GM19023 (cell line): ENCODE measurements around the gene RUFY4.
"Not testable (repeated sequence)": the region's sequence is repeated elsewhere in the genome, so short reads cannot be mapped to it uniquely, and the experiment has no call there.

Experiments
- ATAC-seq: cut with Tn5 transposase; IDR thresholded peaks from one replicate; pipeline ENCODE4 v1.9.1; 2021; ENCODE audit warnings: mild to moderate bottlenecking, moderate library complexity; ENCODE audit not compliant: unreplicated experiment

RUFY4 gene

DNA sequence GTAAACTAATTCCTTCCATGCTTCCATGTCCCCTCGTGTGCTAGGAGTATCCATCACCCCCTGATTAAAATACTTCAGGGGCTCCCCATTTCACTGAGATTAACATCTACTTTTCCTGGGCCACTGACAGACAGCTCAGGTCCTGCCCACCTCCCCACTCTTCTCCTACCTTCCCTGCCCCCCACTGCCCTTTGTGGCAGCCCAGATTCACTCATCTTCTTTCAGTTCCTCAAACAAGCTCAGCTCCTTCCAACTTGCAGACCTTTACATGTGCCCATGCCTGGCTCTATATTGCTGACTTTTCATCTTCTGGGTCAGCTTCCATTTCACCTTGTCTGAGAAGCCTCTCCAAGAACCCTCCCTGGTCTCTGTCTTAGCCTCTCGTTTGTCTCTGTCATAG, 12.0 kb downstream of the RUFY4 start:
- peak; percentile 84 for ATAC-seq

- no peak for ATAC-seq
Measured at GRCh38 chr2:218081695-218082094, 12.6 kb downstream of the RUFY4 start.

GRCh38 chr2:218082586-218083351, 13.7 kb downstream of the RUFY4 start:
- no peak for ATAC-seq

- ATAC-seq: no peak
Measured at GRCh38 chr2:218083352-218083676, 14.3 kb downstream of the RUFY4 start.

- ATAC-seq: no peak
Measured at GRCh38 chr2:218086478-218086877, 17.4 kb downstream of the RUFY4 start.

GRCh38 chr2:218089259-218089658, 20.2 kb downstream of the RUFY4 start:
- ATAC-seq: no peak

- ATAC-seq: no peak
Measured at GRCh38 chr2:218091746-218092145, 22.7 kb downstream of the RUFY4 start.

DNA sequence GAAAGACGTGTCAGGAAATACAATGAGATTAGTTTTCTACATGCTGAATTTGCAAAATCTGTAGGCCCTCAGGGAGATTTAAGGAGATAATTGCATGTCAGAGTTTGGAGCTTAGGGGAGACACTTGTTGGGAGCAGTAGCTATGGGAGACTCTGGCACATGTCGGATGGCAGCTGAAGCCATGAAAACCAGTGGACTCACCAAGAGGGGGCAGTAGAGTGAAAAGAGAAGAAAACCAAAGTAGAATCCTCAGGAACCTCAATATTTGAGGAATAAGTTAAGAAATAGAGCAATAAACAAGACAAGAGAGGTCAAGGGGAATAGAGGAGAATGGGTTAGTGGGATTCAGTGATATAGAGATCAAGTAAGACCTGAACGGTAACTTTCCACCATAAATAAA, 24.8 kb downstream of the RUFY4 start:
- no peak for ATAC-seq

DNA sequence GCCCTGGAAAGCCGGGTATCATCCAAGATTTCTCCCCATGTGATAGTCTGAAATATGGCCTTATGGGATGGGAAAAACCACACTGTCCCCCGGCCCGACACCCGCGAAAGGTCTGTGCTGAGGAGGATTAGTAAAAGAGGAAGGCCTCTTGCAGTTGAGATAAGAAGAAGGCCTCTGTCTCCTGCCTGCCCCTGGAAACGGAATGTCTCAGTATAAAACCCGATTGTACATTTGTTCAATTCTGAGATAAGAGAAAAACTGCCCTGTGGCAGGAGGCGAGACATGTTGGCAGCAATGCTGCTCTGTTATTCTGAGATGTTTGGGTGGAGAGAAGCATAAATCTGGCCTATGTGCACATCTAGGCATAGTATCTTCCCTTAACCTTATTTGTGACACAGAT, 26.8 kb downstream of the RUFY4 start:
- no peak for ATAC-seq

DNA sequence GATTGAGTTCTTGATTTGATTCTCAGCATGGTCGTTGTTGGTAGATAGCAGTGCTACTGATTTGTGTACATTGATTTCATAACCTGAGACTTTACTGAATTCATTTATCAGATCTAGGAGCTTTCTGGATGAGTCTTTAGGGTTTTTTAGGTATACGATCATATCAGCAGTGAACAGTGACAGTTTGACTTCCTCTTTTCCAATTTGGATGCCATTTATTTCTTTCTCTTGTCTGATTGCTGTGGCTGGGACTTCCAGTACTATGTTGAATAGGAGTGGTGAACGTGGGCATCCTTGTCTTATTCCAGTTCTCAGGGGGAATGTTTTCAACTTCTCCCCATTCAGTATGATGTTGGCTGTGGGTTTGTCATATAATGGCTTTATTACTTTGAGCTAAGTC, 28.9 kb downstream of the RUFY4 start:
- no peak for ATAC-seq

DNA sequence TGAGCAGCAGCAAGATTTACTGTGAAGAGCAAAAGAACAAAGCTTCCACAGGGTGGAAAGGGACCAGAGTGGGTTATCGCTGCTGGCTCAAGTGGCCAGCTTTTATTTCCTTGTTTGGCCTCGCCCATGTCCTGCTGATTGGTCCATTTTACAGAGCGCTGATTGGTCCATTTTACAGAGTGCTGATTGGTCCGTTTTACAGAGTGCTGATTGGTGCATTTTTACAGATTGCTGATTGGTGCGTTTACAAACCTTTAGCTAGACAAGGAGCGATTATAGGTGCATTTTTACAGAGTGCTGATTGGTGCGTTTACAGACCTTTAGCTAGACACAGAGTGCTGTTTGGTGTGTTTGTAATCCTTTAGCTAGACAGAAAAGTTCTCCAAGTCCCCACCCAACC, 39.8 kb downstream of the RUFY4 start:
- not testable (repeated sequence) for ATAC-seq

DNA sequence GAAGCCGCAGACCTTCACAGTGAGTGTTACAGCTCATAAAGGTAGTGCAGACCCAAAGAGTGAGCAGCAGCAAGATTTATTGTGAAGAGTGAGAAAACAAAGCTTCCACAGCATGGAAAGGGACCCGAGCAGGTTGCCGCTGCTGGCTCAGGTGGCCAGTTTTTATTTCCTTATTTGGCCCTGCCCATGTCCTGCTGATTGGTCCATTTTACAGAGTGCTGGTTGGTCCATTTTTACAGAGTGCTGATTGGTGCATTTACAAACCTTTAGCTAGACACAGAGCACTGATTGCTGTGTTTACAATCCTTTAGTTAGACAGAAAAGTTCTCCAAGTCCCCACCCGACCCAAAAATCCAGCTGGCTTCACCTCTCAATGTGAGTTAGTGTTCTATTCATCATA, 52.7 kb downstream of the RUFY4 start:
- not testable (repeated sequence) for ATAC-seq

- not testable (repeated sequence) for ATAC-seq
Measured at GRCh38 chr2:218122286-218122685, 53.2 kb downstream of the RUFY4 start.

GRCh38 chr2:218123986-218124385, 54.9 kb downstream of the RUFY4 start:
- ATAC-seq: no peak

DNA sequence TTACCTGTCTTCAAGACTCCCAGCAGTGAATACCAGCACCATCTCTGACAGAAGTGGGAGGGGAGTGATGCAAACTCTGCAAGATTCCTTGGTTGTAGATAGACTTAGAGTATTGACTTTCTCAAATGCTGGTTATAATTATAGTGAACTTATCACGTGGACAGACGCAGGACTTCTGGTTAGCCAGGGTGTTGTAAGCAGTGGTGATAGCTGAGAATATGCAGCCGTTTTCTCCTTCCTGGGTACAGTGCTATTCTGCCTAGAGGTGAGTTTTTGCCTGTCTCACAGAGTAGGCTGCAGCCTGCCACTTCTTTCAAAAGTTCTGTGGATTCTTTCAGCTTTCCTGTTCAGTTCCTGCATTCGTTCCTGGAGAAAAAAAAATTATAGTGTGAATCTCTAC, 56.0 kb downstream of the RUFY4 start:
- no peak for ATAC-seq

- ATAC-seq: no peak
Measured at GRCh38 chr2:218125626-218126080, 56.6 kb downstream of the RUFY4 start, which contains the start of gene CXCR2. Gene CXCR2 (plus strand): TSS chr2:218126028. CDS start chr2:218134802, 8,774 bp downstream.

DNA sequence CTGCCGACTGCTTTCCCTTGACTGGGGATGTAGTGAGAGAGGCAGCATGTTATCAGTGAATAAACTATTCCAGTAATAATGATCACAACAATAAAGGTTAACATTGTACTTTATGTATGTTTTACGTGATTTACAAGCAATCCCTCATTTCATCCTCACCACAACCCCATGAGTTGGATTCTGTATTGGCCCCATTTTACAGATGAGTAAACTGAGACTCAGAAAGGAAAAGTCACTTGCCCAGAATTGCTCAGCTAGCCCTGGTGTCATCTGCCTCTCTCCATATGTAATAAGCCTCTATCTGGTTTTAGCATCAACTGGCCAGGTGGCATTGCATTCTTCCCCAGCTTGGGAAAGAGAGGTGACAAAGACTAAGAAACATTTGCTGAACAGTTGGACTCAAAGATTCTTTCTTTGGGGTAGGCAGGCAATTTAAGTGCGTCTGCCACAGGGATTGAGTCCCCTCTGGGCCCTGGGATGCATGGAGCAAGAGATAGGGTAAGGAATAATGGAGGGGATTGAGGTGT, 58.9 kb downstream of the RUFY4 start:
- no peak for ATAC-seq

- no peak for ATAC-seq
Measured at GRCh38 chr2:218128781-218129457, 59.9 kb downstream of the RUFY4 start.

GRCh38 chr2:218129458-218130135, 60.5 kb downstream of the RUFY4 start:
- ATAC-seq: no peak

DNA sequence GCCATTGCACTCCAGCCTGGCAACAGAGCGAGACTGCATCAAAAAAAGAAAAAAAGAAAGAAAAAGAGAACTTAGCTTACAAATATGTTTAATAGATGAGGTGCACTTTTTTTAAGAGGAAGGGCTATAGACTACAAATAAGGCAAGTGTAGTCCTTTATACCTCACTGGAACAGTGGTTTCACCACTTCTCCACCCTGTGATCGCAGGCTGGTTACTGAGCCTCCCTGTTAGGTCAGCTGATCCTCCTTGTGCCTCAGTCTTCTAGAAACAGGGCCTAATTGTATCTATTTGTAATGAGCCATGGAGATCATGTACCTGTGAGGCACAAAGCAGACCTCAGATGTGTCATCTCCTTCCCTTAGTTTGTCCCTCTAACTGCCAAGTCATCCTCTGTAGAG, 61.3 kb downstream of the RUFY4 start:
- no peak for ATAC-seq

GRCh38 chr2:218130822-218131221, 61.8 kb downstream of the RUFY4 start:
- ATAC-seq: no peak

DNA sequence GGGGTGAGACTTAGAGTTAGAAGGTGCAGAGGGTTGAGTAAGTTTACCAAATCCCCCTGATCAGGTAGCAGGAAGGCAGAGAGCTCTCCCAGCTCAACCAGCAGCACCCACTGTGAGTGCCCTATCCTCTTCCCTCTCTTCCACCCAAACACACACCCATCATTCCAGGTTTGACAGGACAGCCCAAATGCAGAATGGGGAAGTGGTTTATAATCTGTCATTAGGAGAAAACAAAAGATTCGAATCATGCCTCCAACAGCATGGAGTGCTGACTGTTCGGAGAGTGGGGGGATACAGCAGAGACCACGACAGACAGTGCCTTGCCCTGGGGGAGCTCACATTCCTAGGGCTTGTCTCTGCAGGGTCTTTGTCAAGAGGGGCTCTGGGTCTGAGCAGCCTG, 68.5 kb downstream of the RUFY4 start:
- no peak for ATAC-seq
